C1 segment of cervical spinal cord (tissue), 14 donors: ENCODE measurements around the gene ANGPTL8.

ENCODE experiments used
- DNase-seq, 14 donors: peaks; one replicate each; lab custom pipeline; 2025; lab: John Stamatoyannopoulos, UW

ANGPTL8 gene

GRCh38 chr19:11291415-11291814 is 52.0 kb downstream of the ANGPTL8 start:
- no peak for DNase-seq
